KMS-11 (cell line): ENCODE measurements around the gene SMG5.

Source experiments
- H2AFZ ChIP-seq: fragments of 200-600 bp; sonication (generic); 2 replicates; pipeline ENCODE4 v1.6.1; 2016; ENCODE audit warnings: antibody characterized with exemption, mixed run types, low read depth
- H3K27ac ChIP-seq: fragments of 200-600 bp; sonication (generic); 2 replicates; pipeline ENCODE4 v1.6.1; 2016; ENCODE audit warnings: mild to moderate bottlenecking, mixed run types
- H3K27me3 ChIP-seq: fragments of 200-600 bp; sonication (generic); 2 replicates; pipeline ENCODE4 v1.6.1; 2017; ENCODE audit warnings: mild to moderate bottlenecking, low read depth, mixed run types, moderate library complexity; ENCODE audit not compliant: insufficient read depth
- H3K36me3 ChIP-seq: fragments of 200-600 bp; sonication (generic); 2 replicates; pipeline ENCODE4 v1.6.1; 2017; ENCODE audit warnings: mild to moderate bottlenecking, mixed run types; ENCODE audit not compliant: insufficient read depth
- H3K4me1 ChIP-seq: fragments of 200-600 bp; sonication (generic); 2 replicates; pipeline ENCODE4 v1.6.1; 2016; ENCODE audit warnings: mild to moderate bottlenecking, low read depth, mixed run types; ENCODE audit not compliant: poor library complexity, severe bottlenecking
- H3K4me2 ChIP-seq: fragments of 200-600 bp; sonication (generic); 2 replicates; pipeline ENCODE4 v1.7.0; 2016; ENCODE audit warnings: mild to moderate bottlenecking, mixed run types
- H3K4me3 ChIP-seq: fragments of 200-600 bp; sonication (generic); IDR thresholded peaks from 2 replicates; pipeline ENCODE4 v1.6.1; 2017; ENCODE audit warnings: low read depth, low read length, mixed read lengths; ENCODE audit not compliant: insufficient read depth
- H3K79me2 ChIP-seq: fragments of 200-600 bp; sonication (generic); 2 replicates; pipeline ENCODE4 v1.6.1; 2016; ENCODE audit warnings: low read depth, mixed run types; ENCODE audit not compliant: insufficient read depth
- H3K9ac ChIP-seq: fragments of 200-600 bp; sonication (generic); 2 replicates; pipeline ENCODE4 v1.6.1; 2016; ENCODE audit warnings: mild to moderate bottlenecking, mixed run types
- H4K20me1 ChIP-seq: fragments of 200-600 bp; sonication (generic); 2 replicates; pipeline ENCODE4 v1.6.1; 2016; ENCODE audit warnings: mild to moderate bottlenecking, mixed run types; ENCODE audit not compliant: insufficient read depth
- CTCF ChIP-seq: fragments of 200-600 bp; sonication (generic); conservative IDR thresholded peaks from 2 replicates; pipeline ENCODE4 v1.6.1; 2017; ENCODE audit warnings: low read depth, mild to moderate bottlenecking, antibody characterized with exemption, low read length, moderate library complexity, mixed read lengths

SMG5 gene

GRCh38 chr1:156285437-156285836 lies 2.8 kb upstream of the SMG5 start:
- Histone ChIP-seq H4K20me1 (peaks cover 6% of the 10 kb centered on the region), H3K9ac (no peak overlapping the region), H3K4me1 (peaks cover 27% of the 10 kb centered on the region), H3K79me2 (peaks cover 37% of the 10 kb centered on the region), H3K36me3 (no peaks in the 10 kb centered on the region), H3K27ac (no peak overlapping the region), H3K4me2 (no peak overlapping the region), H3K4me3 (no peak overlapping the region), H3K27me3 (no peaks in the 10 kb centered on the region), H2AFZ (no peak overlapping the region)
- TF ChIP-seq CTCF, result no peak

- H2AFZ ChIP-seq, result no peak overlapping the region
- no peak overlapping the region for H3K4me2 ChIP-seq
- H3K79me2 ChIP-seq, result peaks cover 44% of the 10 kb centered on the region
Measured at GRCh38 chr1:156284757-156285156, 2.1 kb upstream of the SMG5 start.

GRCh38 chr1:156284112-156284511 lies 1.5 kb upstream of the SMG5 start, which contains the start of gene TMEM79:
Gene TMEM79, plus strand, starts transcription at chr1:156284325. Its CDS starts 902 bp downstream, at chr1:156285227.
- peak within 1 kb of the TSS; percentile 65 for H2AFZ ChIP-seq
- no peaks in the 10 kb centered on the region for H3K27me3 ChIP-seq
- no peak for TF ChIP-seq CTCF
- peaks cover 37% of the 10 kb centered on the region for H3K4me1 ChIP-seq
- peaks cover 18% of the 10 kb centered on the region for H4K20me1 ChIP-seq
- H3K27ac ChIP-seq, result peak within 1 kb of the TSS; percentile 62
- peaks cover 50% of the 10 kb centered on the region for H3K79me2 ChIP-seq
- H3K4me3 ChIP-seq, result peak within 1 kb of the TSS; percentile 71
- peak within 1 kb of the TSS; percentile 79 for H3K4me2 ChIP-seq
- peaks cover 3% of the 10 kb centered on the region; the same call in 1 of the 2 replicates for H3K36me3 ChIP-seq
- peak within 1 kb of the TSS; percentile 87 for H3K9ac ChIP-seq

More at GRCh38 chr1:156284757-156285156, 2.1 kb upstream of the SMG5 start:
- Histone ChIP-seq H3K27me3 (no peaks in the 10 kb centered on the region), H3K4me3 (no peak overlapping the region), H3K27ac (no peak overlapping the region), H3K4me1 (peaks cover 31% of the 10 kb centered on the region), H3K36me3 (no peaks in the 10 kb centered on the region), H4K20me1 (peaks cover 12% of the 10 kb centered on the region), H3K9ac (no peak overlapping the region)
- TF ChIP-seq CTCF, result no peak

GRCh38 chr1:156283521-156283920 lies 896 bp upstream of the SMG5 start:
- Histone ChIP-seq H3K79me2 (peaks cover 56% of the 10 kb centered on the region), H3K4me3 (peak overlapping the region; percentile 71), H3K36me3 (peaks cover 6% of the 10 kb centered on the region; the same call in 1 of the 2 replicates), H3K4me2 (peak overlapping the region; percentile 79), H3K4me1 (peaks cover 43% of the 10 kb centered on the region), H3K27me3 (no peaks in the 10 kb centered on the region), H4K20me1 (peaks cover 18% of the 10 kb centered on the region), H2AFZ (peak overlapping the region; percentile 65), H3K27ac (peak overlapping the region; percentile 62; the same call in 1 of the 2 replicates), H3K9ac (peak overlapping the region; percentile 87)
- TF ChIP-seq CTCF, result no peak
